ENCODE results near the gene SFMBT2.

GRCh38 chr10:7277432-7277831, 133.4 kb downstream of the SFMBT2 start:
- TF ChIP-seq CTCF (IDR thresholded peaks at IDR 0.05) (no peak), POLR2A (IDR thresholded peaks at IDR 0.05) (no peak)

Data from body of pancreas (tissue), 4 donors.